Kidney capillary endothelial cell (primary cell): ENCODE data around the gene USP17L15.
"Not testable (repeated sequence)": the region's sequence is repeated elsewhere in the genome, so short reads cannot be mapped to it uniquely, and the experiment has no call there.

Experiments used
- DNase-seq: peaks from one replicate; pipeline ENCODE4 v3.0.0-alpha.2; 2018; ENCODE audit warnings: low spot score

The USP17L15 gene, protein sequence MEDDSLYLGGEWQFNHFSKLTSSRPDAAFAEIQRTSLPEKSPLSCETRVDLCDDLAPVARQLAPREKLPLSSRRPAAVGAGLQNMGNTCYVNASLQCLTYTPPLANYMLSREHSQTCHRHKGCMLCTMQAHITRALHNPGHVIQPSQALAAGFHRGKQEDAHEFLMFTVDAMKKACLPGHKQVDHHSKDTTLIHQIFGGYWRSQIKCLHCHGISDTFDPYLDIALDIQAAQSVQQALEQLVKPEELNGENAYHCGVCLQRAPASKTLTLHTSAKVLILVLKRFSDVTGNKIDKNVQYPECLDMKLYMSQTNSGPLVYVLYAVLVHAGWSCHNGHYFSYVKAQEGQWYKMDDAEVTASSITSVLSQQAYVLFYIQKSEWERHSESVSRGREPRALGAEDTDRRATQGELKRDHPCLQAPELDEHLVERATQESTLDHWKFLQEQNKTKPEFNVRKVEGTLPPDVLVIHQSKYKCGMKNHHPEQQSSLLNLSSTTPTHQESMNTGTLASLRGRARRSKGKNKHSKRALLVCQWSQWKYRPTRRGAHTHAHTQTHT

DNA sequence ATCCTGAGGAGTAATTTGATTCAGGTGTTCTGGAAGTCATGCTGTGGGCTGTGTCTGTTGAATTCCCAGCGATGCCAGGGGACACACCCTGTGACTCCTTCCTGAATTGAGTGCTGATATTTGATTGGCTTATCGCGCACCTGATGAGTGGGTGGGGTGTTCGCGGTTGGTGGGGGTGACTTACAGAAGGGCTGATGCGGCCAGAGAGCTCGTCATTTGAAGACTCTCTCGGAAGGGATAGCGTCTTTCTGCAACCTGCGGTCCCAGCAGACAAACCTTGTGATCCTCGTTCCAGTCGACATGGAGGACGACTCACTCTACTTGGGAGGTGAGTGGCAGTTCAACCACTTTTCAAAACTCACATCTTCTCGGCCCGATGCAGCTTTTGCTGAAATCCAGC, at the start of gene USP17L15:
USP17L15 (plus strand) TSS at position 301 of the 400 bp plus-strand sequence; CDS start at position 301, 0 bp downstream.
- DNase-seq, result not testable (repeated sequence)

DNA sequence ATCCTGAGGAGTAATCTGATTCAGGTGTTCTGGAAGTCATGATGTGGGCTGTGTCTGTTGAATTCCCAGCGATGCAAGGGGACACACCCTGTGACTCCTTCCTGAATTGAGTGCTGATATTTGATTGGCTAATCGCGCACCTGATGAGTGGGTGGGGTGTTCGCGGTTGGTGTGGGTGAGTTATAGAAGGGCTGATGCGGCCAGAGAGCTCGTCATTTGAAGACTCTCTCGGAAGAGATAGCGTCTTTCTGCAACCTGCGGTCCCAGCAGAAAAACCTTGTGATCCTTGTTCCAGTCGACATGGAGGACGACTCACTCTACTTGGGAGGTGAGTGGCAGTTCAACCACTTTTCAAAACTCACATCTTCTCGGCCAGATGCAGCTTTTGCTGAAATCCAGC, 23.8 kb upstream of the USP17L15 start, which contains the start of gene USP17L10:
USP17L10 (plus strand) TSS at position 301 of the 400 bp plus-strand sequence; CDS start at position 301, 0 bp downstream.
- DNase-seq, result not testable (repeated sequence)

DNA sequence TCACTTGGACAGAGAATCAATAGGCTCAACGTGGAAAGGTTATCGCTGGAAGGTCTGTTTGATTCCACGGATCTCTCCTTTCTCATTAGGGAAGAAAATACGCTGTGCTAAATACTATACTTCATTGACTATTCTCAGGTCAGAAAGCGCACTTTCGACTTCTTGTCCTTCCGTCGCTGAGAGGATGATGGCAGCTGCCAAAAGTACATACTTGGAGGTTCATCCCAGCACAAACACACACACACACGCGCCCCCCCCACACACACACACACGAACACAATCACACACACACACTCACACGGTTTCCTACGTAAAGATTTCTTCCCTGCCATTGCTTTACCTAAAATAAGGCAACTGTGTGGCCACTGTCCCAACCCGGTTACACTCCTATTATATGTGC, 19.5 kb upstream of the USP17L15 start:
- DNase-seq, result not testable (repeated sequence)

DNA sequence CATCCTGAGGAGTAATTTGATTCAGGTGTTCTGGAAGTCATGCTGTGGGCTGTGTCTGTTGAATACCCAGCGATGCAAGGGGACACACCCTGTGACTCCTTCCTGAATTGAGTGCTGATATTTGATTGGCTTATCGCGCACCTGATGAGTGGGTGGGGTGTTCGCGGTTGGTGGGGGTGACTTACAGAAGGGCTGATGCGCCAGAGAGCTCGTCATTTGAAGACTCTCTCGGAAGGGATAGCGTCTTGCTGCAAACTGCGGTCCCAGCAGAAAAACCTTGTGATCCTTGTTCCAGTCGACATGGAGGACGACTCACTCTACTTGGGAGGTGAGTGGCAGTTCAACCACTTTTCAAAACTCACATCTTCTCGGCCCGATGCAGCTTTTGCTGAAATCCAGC, 19.1 kb upstream of the USP17L15 start, which contains the start of gene USP17L11:
USP17L11 (plus strand) TSS at position 301 of the 400 bp plus-strand sequence; CDS start at position 301, 0 bp downstream.
- not testable (repeated sequence) for DNase-seq

DNA sequence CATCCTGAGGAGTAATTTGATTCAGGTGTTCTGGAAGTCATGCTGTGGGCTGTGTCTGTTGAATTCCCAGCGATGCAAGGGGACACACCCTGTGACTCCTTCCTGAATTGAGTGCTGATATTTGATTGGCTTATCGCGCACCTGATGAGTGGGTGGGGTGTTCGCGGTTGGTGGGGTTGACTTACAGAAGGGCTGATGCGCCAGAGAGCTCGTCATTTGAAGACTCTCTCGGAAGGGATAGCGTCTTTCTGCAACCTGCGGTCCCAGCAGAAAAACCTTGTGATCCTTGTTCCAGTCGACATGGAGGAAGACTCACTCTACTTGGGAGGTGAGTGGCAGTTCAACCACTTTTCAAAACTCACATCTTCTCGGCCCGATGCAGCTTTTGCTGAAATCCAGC, 14.3 kb upstream of the USP17L15 start, which contains the start of gene USP17L12:
USP17L12 (plus strand) TSS at position 301 of the 400 bp plus-strand sequence; CDS start at position 301, 0 bp downstream.
- DNase-seq, result not testable (repeated sequence)

DNA sequence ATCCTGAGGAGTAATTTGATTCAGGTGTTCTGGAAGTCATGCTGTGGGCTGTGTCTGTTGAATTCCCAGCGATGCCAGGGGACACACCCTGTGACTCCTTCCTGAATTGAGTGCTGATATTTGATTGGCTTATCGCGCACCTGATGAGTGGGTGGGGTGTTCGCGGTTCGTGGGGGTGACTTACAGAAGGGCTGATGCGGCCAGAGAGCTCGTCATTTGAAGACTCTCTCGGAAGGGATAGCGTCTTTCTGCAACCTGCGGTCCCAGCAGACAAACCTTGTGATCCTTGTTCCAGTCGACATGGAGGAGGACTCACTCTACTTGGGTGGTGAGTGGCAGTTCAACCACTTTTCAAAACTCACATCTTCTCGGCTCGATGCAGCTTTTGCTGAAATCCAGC, 9.6 kb upstream of the USP17L15 start, which contains the start of gene USP17L13:
USP17L13 (plus strand) TSS at position 301 of the 400 bp plus-strand sequence; CDS start at position 301, 0 bp downstream.
- DNase-seq, result not testable (repeated sequence)

DNA sequence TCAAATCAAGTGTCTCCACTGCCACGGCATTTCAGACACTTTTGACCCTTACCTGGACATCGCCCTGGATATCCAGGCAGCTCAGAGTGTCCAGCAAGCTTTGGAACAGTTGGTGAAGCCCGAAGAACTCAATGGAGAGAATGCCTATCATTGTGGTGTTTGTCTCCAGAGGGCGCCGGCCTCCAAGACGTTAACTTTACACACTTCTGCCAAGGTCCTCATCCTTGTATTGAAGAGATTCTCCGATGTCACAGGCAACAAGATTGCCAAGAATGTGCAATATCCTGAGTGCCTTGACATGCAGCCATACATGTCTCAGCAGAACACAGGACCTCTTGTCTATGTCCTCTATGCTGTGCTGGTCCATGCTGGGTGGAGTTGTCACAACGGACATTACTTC, 3.9 kb upstream of the USP17L15 start:
- DNase-seq, result not testable (repeated sequence)

DNA sequence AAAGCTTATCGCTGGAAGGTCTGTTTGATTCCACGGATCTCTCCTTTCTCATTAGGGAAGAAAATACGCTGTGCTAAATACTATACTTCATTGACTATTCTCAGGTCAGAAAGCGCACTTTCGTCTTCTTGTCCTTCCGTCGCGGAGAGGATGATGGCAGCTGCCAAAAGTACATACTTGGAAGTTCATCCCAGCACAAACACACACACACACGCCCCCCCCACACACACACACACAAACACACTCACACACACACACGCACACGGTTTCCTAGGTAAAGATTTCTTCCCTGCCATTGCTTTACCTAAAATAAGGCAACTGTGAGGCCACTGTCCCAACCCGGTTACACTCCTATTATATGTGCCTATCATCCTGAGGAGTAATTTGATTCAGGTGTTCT, 4.3 kb downstream of the USP17L15 start:
- not testable (repeated sequence) for DNase-seq

DNA sequence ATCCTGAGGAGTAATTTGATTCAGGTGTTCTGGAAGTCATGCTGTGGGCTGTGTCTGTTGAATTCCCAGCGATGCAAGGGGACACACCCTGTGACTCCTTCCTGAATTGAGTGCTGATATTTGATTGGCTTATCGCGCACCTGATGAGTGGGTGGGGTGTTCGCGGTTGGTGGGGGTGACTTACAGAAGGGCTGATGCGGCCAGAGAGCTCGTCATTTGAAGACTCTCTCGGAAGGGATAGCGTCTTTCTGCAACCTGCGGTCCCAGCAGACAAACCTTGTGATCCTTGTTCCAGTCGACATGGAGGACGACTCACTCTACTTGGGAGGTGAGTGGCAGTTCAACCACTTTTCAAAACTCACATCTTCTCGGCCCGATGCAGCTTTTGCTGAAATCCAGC, 9.4 kb downstream of the USP17L15 start, which contains the start of gene USP17L17:
USP17L17 (plus strand) TSS at position 301 of the 400 bp plus-strand sequence; CDS start at position 301, 0 bp downstream.
- DNase-seq, result not testable (repeated sequence)

DNA sequence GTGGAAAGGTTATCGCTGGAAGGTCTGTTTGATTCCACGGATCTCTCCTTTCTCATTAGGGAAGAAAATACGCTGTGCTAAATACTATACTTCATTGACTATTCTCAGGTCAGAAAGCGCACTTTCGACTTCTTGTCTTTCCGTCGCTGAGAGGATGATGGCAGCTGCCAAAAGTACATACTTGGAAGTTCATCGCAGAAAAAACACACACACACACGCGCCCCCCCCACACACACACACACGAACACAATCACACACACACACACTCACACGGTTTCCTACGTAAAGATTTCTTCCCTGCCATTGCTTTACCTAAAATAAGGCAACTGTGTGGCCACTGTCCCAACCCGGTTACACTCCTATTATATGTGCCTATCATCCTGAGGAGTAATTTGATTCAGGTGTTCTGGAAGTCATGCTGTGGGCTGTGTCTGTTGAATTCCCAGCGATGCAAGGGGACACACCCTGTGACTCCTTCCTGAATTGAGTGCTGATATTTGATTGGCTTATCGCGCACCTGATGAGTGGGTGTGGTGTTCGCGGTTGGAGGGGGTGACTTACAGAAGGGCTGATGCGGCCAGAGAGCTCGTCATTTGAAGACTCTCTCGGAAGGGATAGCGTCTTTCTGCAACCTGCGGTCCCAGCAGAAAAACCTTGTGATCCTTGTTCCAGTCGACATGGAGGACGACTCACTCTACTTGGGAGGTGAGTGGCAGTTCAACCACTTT, 13.9 kb downstream of the USP17L15 start, which contains the start of gene USP17L18:
USP17L18 (plus strand) TSS at position 678 of the 728 bp plus-strand sequence; CDS start at position 678, 0 bp downstream.
- not testable (repeated sequence) for DNase-seq

DNA sequence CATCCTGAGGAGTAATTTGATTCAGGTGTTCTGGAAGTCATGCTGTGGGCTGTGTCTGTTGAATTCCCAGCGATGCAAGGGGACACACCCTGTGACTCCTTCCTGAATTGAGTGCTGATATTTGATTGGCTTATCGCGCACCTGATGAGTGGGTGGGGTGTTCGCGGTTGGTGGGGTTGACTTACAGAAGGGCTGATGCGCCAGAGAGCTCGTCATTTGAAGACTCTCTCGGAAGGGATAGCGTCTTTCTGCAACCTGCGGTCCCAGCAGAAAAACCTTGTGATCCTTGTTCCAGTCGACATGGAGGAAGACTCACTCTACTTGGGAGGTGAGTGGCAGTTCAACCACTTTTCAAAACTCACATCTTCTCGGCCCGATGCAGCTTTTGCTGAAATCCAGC, 18.9 kb downstream of the USP17L15 start, which contains the start of gene USP17L19:
USP17L19 (plus strand) TSS at position 301 of the 400 bp plus-strand sequence; CDS start at position 301, 0 bp downstream.
- not testable (repeated sequence) for DNase-seq

DNA sequence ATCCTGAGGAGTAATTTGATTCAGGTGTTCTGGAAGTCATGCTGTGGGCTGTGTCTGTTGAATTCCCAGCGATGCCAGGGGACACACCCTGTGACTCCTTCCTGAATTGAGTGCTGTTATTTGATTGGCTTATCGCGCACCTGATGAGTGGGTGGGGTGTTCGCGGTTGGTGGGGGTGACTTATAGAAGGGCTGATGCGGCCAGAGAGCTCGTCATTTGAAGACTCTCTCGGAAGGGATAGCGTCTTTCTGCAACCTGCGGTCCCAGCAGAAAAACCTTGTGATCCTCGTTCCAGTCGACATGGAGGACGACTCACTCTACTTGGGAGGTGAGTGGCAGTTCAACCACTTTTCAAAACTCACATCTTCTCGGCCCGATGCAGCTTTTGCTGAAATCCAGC, 23.6 kb downstream of the USP17L15 start, which contains the start of gene USP17L20:
USP17L20 (plus strand) TSS at position 301 of the 400 bp plus-strand sequence; CDS start at position 301, 0 bp downstream.
- DNase-seq, result not testable (repeated sequence)

DNA sequence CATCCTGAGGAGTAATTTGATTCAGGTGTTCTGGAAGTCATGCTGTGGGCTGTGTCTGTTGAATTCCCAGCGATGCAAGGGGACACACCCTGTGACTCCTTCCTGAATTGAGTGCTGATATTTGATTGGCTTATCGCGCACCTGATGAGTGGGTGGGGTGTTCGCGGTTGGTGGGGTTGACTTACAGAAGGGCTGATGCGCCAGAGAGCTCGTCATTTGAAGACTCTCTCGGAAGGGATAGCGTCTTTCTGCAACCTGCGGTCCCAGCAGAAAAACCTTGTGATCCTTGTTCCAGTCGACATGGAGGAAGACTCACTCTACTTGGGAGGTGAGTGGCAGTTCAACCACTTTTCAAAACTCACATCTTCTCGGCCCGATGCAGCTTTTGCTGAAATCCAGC, 28.4 kb downstream of the USP17L15 start, which contains the start of gene USP17L21:
USP17L21 (plus strand) TSS at position 301 of the 400 bp plus-strand sequence; CDS start at position 301, 0 bp downstream.
- DNase-seq, result not testable (repeated sequence)

DNA sequence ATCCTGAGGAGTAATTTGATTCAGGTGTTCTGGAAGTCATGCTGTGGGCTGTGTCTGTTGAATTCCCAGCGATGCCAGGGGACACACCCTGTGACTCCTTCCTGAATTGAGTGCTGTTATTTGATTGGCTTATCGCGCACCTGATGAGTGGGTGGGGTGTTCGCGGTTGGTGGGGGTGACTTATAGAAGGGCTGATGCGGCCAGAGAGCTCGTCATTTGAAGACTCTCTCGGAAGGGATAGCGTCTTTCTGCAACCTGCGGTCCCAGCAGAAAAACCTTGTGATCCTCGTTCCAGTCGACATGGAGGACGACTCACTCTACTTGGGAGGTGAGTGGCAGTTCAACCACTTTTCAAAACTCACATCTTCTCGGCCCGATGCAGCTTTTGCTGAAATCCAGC, 33.1 kb downstream of the USP17L15 start, which contains the start of gene USP17L22:
USP17L22 (plus strand) TSS at position 301 of the 400 bp plus-strand sequence; CDS start at position 301, 0 bp downstream.
- DNase-seq, result not testable (repeated sequence)

DNA sequence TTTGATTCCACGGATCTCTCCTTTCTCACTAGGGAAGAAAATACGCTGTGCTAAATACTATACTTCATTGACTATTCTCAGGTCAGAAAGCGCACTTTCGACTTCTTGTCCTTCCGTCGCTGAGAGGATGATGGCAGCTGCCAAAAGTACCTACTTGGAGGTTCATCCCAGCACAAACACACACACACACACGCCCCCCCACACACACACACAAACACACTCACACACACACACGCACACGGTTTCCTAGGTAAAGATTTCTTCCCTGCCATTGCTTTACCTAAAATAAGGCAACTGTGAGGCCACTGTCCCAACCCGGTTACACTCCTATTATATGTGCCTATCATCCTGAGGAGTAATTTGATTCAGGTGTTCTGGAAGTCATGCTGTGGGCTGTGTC, 37.5 kb downstream of the USP17L15 start:
- DNase-seq, result not testable (repeated sequence)
